ENCODE measurements around the gene SOS1.

DNA sequence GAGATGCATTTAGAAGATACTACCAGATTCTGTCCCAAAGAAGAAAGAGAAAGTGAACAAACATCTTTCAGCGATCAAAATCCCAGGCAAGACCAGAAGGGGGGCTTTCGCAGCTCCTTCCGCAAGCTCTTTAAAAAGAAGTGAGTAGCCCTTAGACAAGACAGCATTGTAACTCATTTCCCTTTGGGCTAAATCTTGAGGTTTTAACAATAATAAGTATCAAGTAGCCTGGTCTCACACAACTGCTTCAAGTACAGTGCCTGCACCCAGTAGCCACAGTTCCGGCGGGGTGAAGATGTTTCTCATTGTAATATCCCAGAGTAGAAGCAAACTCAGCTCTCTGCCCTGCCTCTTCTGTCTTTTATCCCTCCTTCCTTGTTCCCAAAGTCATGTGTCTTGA lies 154.8 kb downstream of the SOS1 start:
- TF ChIP-seq, protein P1, sequence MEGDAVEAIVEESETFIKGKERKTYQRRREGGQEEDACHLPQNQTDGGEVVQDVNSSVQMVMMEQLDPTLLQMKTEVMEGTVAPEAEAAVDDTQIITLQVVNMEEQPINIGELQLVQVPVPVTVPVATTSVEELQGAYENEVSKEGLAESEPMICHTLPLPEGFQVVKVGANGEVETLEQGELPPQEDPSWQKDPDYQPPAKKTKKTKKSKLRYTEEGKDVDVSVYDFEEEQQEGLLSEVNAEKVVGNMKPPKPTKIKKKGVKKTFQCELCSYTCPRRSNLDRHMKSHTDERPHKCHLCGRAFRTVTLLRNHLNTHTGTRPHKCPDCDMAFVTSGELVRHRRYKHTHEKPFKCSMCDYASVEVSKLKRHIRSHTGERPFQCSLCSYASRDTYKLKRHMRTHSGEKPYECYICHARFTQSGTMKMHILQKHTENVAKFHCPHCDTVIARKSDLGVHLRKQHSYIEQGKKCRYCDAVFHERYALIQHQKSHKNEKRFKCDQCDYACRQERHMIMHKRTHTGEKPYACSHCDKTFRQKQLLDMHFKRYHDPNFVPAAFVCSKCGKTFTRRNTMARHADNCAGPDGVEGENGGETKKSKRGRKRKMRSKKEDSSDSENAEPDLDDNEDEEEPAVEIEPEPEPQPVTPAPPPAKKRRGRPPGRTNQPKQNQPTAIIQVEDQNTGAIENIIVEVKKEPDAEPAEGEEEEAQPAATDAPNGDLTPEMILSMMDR (conservative IDR thresholded peaks at IDR 0.05 in 1 of 2, IDR thresholded peaks at IDR 0.05 in 1 of 2; ENCODE audit: low read depth in 1 of 2, low read length in 2 of 2), result no peak
- TF ChIP-seq EZH2 (IDR thresholded peaks at IDR 0.05; ENCODE audit: low read length, missing control alignments), result no peak

Data from fibroblast of lung (primary cell).